GM19043 (cell line): ENCODE results near the gene ARHGEF35.
"Not testable (repeated sequence)": the region's sequence is repeated elsewhere in the genome, so short reads cannot be mapped to it uniquely, and the experiment has no call there.

Source experiments
- ATAC-seq: cut with Tn5 transposase; IDR thresholded peaks from one replicate; pipeline ENCODE4 v1.9.1; 2021; ENCODE audit warnings: low read depth; ENCODE audit not compliant: unreplicated experiment

The ARHGEF35 gene

DNA sequence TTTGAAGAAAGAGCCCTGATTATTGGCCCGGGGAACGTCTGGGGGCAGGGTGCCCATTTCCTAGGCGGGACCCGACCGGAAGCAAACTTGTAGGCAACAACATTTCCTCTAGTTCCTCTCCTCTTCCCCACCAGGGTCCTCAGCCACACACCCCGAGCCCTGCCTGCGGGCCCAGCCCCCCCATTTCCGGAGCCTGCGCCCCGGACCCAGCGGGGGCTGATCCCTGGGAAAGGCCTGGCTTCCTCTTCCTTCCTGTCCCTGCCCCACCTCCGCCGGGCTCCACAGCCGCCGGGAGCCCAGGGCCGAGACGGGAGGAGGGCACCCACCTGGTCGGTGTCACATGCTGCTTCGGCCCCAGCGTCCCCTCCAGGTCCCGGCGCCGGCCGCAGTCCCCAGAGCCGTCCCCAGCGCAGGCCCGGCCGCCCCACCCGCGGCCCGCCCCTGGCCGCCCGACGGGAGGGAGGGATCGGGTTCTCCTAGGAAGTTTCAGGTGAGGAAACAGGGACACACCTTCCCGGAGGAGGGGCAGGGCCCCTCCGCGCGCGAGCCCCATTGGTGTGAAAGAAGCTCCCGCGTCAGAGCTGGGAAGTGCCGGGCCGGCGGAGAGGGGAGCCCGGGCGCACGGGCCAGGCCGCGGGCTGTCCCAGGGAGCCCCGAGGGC is at the start of gene ARHGEF35:
Gene ARHGEF35, minus strand, starts transcription at position 622 of the 661 bp plus-strand sequence. CDS start 7,450 bp downstream, outside the sequence.
- peak; percentile 66 for ATAC-seq

DNA sequence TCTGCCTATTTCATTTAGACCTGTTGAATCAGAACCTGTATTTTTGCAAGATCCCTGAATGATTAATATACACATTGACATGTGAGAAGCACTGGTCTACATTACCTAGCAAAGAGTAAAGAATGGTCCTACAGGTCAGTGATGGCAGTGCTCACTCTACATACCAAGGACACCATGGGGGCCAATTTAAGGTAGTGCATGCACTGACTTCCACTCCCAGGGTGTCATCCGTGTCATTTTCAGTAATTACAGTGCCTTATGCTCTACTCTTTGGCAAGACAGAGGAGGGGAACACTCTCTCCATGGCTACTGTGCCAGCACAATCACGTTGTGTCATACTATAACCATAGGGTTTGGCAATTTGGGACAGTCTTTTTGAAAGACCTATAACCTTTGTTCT is 49.7 kb upstream of the ARHGEF35 start:
- not testable (repeated sequence) for ATAC-seq

DNA sequence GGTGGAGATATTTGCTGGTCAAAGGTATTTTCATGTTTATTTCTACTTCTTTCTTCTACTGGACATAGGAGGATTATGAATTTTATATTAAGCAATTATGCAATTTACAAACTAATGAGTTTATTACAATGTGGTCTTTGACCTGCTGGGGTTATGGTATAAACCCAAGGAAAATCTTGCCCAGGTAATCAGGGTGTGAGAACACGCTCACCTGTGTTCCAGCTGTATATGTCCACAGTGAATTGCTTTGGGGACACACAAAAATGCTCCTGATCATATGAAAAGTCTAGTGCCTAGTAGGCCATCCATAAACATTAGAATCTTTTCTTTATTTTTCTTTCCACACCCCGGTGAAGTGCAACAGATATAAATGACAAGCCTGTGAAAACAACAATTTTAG is 43.7 kb upstream of the ARHGEF35 start, which contains the start of gene OR2A42:
Gene OR2A42, minus strand, starts transcription at position 241 of the 400 bp plus-strand sequence. CDS start 6,762 bp downstream, outside the sequence.
- not testable (repeated sequence) for ATAC-seq

DNA sequence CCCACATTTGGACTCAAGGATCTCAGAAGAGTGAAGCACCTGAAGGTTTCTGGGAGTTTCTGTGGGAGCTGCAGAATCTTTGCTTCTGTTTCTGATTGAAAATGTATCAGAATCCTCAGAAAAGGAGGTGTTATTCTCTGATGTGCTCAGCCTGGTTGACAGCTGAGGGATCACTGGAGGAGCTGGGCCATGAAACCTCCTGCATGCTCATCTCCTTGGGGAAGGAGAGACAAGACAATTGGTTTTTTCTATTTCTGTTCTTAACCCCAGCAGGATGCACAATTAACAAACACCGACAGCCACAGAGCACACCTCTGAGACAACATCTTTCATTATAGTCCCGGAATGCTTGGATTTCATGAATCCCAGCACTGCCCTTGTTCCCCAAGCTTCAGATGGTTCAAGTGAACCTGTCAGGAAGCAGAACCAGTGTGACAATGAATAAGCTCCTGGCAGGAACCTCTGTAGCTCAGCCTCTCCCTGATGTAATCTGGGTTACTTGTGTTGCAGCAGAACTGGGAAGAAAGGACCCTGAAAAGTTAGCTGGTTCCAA is 43.0 kb upstream of the ARHGEF35 start:
- not testable (repeated sequence) for ATAC-seq

DNA sequence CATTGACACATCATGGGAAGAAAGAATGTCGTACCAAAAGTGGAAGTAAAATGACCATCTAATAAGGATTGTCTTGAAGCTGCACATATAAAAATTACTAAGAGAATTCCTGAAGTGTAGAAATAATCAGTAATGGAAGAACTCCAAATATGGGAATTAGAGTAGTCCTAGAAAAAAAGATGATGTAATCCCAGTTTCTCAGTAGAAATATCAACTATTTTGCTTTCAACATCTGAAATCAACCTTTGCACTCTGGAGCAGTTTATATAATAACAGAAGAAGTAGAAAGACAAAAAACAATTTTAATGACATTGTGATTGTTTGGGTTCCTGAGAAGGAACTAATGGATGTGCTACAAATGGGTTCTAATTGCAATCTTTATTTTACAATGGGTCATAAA is 37.4 kb upstream of the ARHGEF35 start:
- not testable (repeated sequence) for ATAC-seq

DNA sequence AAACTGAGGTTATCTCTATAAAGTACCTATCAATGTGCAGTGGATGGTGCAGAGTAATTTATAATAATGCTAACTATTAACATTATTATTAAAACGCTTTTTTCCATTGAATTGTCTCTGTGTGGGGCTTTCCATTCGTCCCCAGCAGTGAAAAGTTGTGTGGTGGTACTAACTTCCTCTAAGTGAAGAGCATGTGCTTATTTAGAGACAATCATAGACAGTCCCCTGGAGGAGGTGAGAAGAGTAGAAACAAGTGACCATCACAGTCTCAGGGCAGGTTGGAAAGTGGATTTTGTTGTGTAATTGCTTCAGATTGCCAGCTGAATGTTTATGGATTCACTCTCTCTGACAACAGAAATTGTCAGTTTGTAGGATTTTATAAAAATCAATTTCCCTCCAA is 35.4 kb upstream of the ARHGEF35 start:
- ATAC-seq = not testable (repeated sequence)

DNA sequence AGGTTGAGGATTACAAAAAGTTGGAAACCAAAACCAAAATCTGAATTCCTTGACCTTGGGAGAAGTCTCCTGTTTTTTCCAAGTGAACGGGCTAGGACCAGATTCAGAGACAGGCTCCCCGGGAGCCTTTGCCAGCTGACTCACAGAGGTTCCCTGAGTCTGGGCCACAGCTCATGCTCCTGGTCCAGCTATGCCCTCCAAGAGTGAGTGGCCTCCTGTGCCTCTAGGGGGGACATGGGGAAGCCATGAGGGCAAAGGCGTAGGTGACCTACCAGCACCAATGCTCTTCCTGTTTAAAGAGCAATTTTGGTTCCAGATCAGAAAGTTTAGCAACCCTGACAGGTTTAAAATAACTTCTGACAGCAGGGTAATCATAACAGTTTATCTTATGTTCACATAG is 33.2 kb upstream of the ARHGEF35 start:
- not testable (repeated sequence) for ATAC-seq

DNA sequence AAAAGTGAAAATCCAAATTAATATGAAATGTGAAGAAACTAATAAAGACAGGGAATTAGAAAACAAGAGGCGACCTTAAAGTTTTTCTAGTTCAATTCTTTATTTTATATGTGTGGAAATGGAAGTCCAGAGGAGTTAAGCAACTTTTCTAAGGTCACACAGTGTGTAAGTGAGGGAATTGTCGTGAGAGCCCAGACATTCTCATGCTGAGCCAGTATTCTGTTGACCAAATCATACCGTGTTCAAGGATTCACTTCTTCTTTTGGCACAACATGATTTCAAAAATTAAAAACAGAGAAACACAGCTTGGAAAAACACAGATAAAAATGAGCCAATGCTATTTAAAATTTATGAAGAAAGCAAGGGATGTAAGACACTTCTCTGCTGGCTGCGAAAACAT is 31.2 kb upstream of the ARHGEF35 start:
- ATAC-seq = not testable (repeated sequence)

DNA sequence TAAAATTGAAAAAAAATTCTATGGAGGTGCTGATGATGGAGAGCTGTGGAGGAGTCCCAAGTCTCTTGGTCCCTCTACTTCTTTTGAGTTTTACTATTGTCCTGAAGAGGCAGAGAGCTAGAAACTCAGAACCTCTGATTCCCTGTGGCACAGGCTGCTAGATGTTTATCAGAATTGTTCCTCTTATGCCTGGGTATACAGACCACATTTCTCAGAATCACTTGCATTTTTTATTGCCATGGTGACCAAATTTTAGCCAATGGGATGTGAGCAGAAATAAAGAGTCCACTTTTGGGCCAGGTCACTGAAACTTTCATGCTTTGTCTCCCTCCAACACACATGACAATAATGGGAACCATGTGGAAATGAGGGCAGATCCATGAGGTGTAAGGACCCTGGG is 28.0 kb upstream of the ARHGEF35 start:
- ATAC-seq = not testable (repeated sequence)

DNA sequence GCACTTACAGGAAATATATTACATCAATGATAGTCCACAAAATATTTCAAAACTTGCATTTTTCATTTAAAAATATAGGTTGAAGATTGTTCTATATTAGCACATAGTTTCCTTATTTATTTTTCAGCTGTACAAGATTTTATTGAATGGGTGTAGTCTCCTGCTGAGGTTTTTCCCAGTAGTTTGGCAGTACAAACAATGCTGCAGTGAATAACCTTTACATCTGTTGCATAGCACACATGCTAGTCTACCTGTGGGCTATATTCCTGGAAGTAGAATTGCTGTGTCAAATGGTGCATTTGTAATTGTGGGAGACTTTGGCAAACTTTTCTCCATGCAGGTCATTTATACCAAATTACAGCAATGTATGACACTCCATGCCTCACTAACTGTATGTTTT is 24.9 kb upstream of the ARHGEF35 start:
- ATAC-seq = not testable (repeated sequence)

DNA sequence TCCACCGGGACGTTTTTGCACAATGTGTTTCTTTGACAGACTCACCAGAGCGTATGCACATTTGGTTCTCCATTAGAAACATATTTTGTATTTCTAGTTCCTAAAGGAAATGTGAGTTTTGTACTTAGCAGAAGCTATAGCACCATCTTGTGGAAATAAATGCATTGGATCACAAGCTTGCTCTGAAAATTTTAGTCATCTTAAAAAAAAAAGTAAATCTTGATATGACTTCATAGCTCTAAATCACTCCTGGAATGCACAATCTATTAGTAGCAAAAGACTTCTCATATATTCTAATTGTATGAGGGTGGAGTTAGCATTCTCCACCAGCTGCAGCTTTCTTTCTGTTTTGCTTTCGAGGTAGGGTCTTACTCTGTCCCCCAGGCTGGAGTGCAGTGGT is 23.5 kb upstream of the ARHGEF35 start:
- ATAC-seq = not testable (repeated sequence)

DNA sequence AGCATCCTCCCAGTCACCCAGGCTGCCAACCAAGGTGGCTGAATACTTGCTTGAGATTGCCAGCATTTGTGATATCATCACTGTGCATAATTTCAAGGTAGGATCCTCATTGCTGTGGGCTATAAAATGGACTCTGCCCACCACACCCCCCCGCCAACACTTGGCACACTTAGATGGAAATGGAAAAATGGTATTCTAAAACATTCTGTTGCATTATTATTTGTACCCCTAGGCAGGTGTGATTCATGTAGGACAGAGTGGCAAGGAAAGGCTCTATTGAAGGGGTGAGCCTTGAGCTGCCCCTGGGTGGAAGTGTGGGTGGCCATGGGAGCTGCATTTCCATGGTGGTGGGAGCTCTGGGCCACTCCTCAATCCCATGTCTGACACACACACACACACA is 22.9 kb upstream of the ARHGEF35 start:
- ATAC-seq = not testable (repeated sequence)

DNA sequence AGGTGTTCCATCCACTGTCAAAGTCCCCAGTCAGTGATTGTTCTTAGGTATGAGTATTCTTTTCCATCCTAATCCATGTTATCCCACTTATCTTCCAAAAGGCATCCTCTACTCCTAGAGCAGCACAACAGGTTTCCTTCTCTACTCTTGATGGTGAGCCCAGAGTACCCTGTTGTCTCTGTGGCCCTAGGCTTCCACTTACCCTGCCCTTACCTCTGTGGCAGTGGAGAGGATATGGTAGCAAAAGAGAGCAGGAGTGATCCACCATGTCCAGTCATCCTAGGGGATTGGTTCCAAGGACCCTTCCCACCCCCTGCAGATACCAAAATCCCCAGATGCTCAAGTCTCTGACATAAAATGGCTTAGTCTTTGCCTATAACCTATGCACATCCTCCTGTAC is 21.6 kb upstream of the ARHGEF35 start:
- not testable (repeated sequence) for ATAC-seq

DNA sequence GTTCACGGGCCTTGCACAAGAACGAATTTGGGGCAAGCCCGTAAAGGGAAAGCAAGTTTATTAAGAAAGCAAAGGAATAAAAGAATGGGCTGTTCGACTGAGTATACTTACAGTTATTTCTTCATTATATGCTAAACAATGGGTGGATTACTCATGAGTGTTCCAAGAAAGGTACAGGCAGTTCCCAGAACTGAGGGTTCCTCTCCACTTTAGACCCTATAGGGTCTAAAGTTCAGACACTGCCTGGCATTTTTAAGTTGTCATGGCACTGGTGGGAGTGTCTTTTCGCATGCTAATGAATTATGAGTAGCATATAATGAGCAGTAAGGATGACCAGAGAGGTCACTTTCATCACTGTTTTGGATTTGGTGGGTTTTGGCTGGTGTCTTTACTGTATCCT is 9.7 kb upstream of the ARHGEF35 start:
- ATAC-seq = not testable (repeated sequence)

DNA sequence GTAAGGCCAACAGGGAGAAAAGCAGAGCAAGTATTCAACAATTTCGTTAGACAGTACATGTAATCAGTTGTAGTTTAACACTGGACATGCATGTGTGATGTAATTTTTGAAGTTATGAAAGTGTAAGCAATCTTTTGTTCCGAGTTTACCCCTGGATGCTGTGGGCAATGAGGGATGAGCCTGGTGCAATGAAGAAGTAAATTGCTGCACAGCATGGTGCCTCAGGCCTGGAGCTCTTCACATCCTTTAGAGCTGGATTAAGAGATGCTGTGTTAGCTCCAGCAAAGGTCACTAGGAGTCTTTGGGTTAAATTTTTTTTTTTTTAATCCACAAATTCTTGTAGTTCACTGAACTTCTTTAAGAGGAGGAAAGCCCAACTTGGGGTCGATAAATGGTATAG is 7.5 kb upstream of the ARHGEF35 start:
- ATAC-seq = not testable (repeated sequence)

DNA sequence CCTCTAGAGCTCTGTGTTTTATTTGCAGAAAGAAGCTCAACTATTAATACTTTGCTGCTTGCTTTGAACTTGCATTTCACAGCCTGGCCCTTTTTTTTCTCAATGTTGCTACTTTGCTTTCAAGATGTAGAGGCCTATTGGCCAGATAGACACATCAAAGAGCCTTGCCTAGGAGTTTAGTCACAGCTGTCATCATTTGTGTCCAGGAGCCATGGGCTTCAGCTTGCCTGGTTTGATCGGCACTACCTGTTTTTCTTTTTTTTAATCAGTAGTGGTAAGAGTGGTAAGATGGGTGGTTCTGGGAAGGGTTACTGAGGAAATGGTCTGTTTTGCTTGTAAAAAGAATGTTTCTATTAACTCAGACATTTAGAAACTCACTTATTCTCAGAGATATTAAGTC is 6.3 kb upstream of the ARHGEF35 start:
- peak; percentile 26 for ATAC-seq

DNA sequence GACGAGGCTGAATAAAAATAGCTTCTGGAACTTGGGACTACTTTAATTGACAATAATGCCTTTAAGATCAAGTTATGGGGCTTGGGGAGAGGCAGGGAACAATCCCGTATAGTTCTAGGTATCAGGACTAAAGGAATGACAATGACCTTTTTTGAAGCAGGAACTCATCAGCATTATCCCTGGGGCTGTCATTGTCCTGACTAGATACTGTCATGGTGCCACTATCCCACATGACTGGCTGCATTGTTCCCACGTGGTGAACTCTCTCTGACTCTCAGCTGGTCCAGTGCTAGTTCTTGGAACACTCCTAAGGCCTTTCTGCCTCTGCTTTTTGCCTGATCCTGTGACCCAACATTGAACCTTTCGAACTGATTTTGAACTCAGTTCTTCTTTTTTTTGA is 3.3 kb upstream of the ARHGEF35 start:
- not testable (repeated sequence) for ATAC-seq

DNA sequence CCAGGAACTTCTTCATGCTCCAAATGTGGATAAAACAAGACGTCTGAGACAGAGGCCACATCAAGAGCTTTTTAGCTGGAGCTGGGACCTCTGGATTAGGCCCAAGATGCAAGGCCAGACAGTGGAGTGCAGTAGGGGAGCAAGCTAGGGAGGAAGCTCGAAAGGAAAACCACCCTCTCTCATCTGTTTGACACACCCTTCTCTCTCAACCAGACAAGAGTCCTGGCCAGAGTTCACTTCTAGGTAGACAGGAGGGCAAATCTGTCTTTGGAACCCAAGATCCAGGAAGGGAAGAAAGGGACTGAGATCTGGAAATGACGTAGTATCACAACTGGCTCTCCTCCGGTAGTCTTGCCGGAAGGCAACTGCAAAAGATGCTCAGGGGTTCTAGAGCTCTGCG is 1.2 kb downstream of the ARHGEF35 start:
- not testable (repeated sequence) for ATAC-seq

DNA sequence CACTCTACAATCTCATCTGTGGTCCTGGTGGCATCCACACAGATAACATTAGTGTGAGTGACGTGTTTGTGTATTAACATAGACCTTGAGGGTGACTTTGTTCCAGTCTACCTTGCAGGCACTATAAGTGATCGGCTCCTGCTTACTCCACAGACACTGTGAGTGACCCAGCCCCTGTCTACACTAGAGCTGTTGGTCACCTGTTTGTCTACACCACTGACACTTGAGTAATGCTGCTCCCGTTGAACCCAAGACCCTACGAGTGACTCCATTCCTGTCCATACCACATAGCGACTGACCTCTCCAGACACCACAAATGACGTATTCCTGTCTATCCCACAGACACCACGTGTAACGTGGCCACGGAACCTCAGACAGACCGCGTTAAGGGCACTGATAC is 1.9 kb downstream of the ARHGEF35 start:
- not testable (repeated sequence) for ATAC-seq

DNA sequence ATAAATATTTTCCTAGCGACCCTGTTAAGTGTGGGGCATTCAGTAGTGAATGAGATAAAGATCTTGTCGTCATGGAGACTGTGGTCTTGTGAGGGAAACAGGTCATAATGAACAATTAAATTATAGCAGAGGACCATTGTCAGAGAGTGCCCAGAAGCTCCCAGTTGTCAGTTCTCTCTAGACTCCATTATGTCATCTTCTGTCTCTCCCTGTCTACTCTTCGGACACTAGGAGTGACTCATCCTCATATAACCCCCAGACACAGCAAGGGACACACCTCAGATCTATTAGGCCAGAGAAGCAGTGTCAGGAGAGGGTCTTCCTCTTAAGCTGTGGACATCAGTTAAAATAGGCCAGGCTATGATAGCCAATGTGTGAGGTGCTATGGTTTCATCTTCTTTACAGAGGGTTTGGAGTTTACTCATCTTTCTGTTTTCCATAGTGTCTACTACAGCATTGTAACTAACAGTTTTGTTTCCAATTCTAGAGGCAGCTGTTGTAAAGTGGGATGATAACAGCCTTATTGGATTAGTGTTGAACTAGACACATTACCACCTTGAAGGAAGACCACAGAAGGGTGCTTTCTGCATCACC is 7.0 kb downstream of the ARHGEF35 start:
- ATAC-seq = not testable (repeated sequence)

DNA sequence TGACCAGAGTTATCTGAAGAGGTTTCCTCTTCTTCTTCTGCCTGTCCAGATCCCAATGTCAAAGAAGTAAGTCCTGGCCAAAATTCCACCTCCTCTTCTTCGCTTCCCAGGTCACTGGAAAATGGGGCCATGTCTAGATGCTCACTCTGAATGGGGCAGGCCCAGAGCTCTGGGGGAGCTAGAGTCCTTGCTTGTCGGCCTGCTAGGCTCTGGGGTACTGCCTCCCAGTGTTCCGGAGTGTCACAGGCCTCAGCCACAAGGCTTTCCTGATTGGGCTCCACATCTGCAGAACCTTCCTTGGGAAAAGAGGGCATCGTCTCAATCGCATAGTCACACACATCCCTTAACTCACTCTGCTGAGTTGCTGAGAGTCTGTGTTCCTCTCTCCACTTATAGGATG is 7.8 kb downstream of the ARHGEF35 start:
- not testable (repeated sequence) for ATAC-seq

DNA sequence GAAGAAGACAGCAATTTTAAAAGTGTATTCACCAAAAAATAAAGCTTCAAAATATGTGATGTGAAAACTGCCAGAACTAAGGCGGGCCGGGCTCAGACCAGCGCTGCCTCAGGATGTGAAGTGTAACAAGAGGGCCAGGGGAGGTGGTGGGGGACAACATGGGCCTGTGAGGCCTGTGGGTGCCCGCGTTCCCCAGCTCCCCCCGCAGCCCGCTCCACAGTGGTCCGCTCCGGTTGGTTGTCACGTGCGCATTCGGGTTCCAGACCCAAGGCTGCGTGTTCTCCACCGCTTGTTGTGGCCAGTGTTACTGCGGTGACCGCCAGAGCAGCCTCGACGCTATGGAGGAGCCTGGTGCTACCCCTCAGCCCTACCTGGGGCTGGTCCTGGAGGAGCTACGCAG is 12.5 kb downstream of the ARHGEF35 start, which contains the start of gene CTAGE4:
Gene CTAGE4, plus strand, starts transcription at position 301 of the 400 bp plus-strand sequence. Its CDS starts 38 bp downstream, at position 339.
- ATAC-seq = not testable (repeated sequence)
